Vagina (tissue), 2 donors: ENCODE data around the gene RGS6. TPM values are rescaled to one million over a fixed set of nuclear protein-coding genes. Genes with fewer than 3 reads are reported as not detected.

ENCODE experiments used
- DNase-seq, 2 donors: peaks; one replicate each; pipeline ENCODE4 v3.0.0-alpha.2; 2017; ENCODE audit errors: extremely low spot score in 2 of 2
- H3K27ac ChIP-seq: fragments of 200-600 bp; sonication (generic); one replicate; pipeline ENCODE4 v1.5.1; 2019
- H3K27me3 ChIP-seq: fragments of 200-600 bp; sonication (generic); one replicate; pipeline ENCODE4 v1.5.1; 2019
- H3K36me3 ChIP-seq, 2 donors: fragments of 200-600 bp; sonication (generic); one replicate each; pipeline ENCODE4 v1.5.1; 2017 to 2019
- H3K4me1 ChIP-seq: fragments of 200-600 bp; sonication (generic); one replicate; pipeline ENCODE4 v1.5.1; 2019
- H3K4me3 ChIP-seq, 2 donors: fragments of 200-600 bp; sonication (generic); 1 replicate in 1 of 2; 2 replicates in 1 of 2; pipeline ENCODE4 v1.5.1; 2016 to 2019
- H3K9me3 ChIP-seq: fragments of 200-600 bp; sonication (generic); one replicate; pipeline ENCODE4 v1.5.1; 2019
- CTCF ChIP-seq, 3 experiments: fragments of 450-650 bp in 2 of 3; fragments of 200-600 bp in 1 of 3; sonication (generic) in 1 of 3; IDR thresholded peaks; one replicate each; pipeline ENCODE4 v1.5.1; 2017 to 2019; ENCODE audit warnings: antibody characterized with exemption in 3 of 3, mild to moderate bottlenecking in 2 of 3, moderate library complexity in 2 of 3
- POLR2A ChIP-seq, 2 donors: fragments of 450-650 bp; IDR thresholded peaks; one replicate each; pipeline ENCODE4 v1.6.1; 2017; ENCODE audit warnings: antibody characterized with exemption in 2 of 2, mild to moderate bottlenecking in 2 of 2, moderate library complexity in 2 of 2
- POLR2AphosphoS5 ChIP-seq, 2 donors: sonication (generic); formaldehyde crosslinking; IDR thresholded peaks; one replicate each; pipeline ENCODE4 v1.9.0; 2017; ENCODE audit warnings: antibody characterized with exemption in 2 of 2, mild to moderate bottlenecking in 2 of 2, low read depth in 1 of 2; ENCODE audit not compliant: insufficient read depth in 1 of 2
- intact Hi-C: fragments of 100-400 bp; cut with DNase I; formaldehyde crosslinking; loops from one replicate; pipeline ENCODE4 v1.15.1; 2023
- total RNA-seq: library from RNA; depleted of rRNA; stranded (reverse); fragments of >200 nt; gene quantifications from one replicate; pipeline ENCODE4 v1.2.3, GENCODE V29; 2016

RGS6 gene
- total RNA-seq, 1 donor from 2014 or later: 2.0 TPM

- no peaks in the 10 kb centered on the region for H3K9me3 ChIP-seq
- H3K36me3 ChIP-seq: no peaks in the 10 kb centered on the region
- TF ChIP-seq POLR2AphosphoS5 (IDR thresholded peaks at IDR 0.05; ENCODE audit: insufficient read depth in 1 of 2, low read depth in 1 of 2) (no peak), CTCF (IDR thresholded peaks at IDR 0.05) (no peak), POLR2A (IDR thresholded peaks at IDR 0.05) (no peak)
- H3K4me3 ChIP-seq: no peak overlapping the region
- H3K27ac ChIP-seq: no peak overlapping the region
- H3K4me1 ChIP-seq: no peaks in the 10 kb centered on the region
- intact Hi-C loops: no loop called here
- no peaks in the 10 kb centered on the region for H3K27me3 ChIP-seq
- no peak for DNase-seq
These were observed 20.6 kb upstream of the RGS6 start for GRCh38 chr14:71911669-71912068.

- Histone ChIP-seq H3K27me3 (no peaks in the 10 kb centered on the region), H3K27ac (no peak overlapping the region), H3K4me3 (no peak overlapping the region), H3K36me3 (no peaks in the 10 kb centered on the region), H3K4me1 (no peaks in the 10 kb centered on the region), H3K9me3 (no peaks in the 10 kb centered on the region)
- intact Hi-C loops: no loop called here
- TF ChIP-seq POLR2A (IDR thresholded peaks at IDR 0.05): no peak
- TF ChIP-seq CTCF (IDR thresholded peaks at IDR 0.05): no peak
- no peak for TF ChIP-seq POLR2AphosphoS5 (IDR thresholded peaks at IDR 0.05; ENCODE audit: insufficient read depth in 1 of 2, low read depth in 1 of 2)
- DNase-seq: no peak
These were observed 18.9 kb upstream of the RGS6 start for GRCh38 chr14:71913342-71913741.

- H3K4me3 ChIP-seq: no peak overlapping the region
- no peak for TF ChIP-seq POLR2A (IDR thresholded peaks at IDR 0.05)
- intact Hi-C loops: no loop called here
- H3K4me1 ChIP-seq: no peaks in the 10 kb centered on the region
- H3K27me3 ChIP-seq: no peaks in the 10 kb centered on the region
- no peak overlapping the region for H3K27ac ChIP-seq
- DNase-seq: no peak
- H3K9me3 ChIP-seq: no peaks in the 10 kb centered on the region
- no peaks in the 10 kb centered on the region for H3K36me3 ChIP-seq
These were observed 13.3 kb upstream of the RGS6 start for GRCh38 chr14:71918955-71919354.

- intact Hi-C loops: no loop called here
- no peaks in the 10 kb centered on the region for H3K36me3 ChIP-seq
- H3K4me3 ChIP-seq: no peak overlapping the region
- H3K9me3 ChIP-seq: no peaks in the 10 kb centered on the region
- no peak for DNase-seq
- no peaks in the 10 kb centered on the region for H3K4me1 ChIP-seq
- H3K27ac ChIP-seq: no peak overlapping the region
- no peaks in the 10 kb centered on the region for H3K27me3 ChIP-seq
- TF ChIP-seq CTCF (IDR thresholded peaks at IDR 0.05) (no peak), POLR2AphosphoS5 (IDR thresholded peaks at IDR 0.05; ENCODE audit: insufficient read depth in 1 of 2, low read depth in 1 of 2) (no peak), POLR2A (IDR thresholded peaks at IDR 0.05) (no peak)
These were observed 8.7 kb upstream of the RGS6 start for GRCh38 chr14:71923513-71923912.

GRCh38 chr14:71931492-71932228, 569 bp upstream of the RGS6 start:
- intact Hi-C loops: no loop called here
- Histone ChIP-seq H3K4me3 (peak overlapping the region; percentile 22 to 33), H3K27ac (no peak overlapping the region), H3K27me3 (peaks cover 4% of the 10 kb centered on the region), H3K9me3 (no peaks in the 10 kb centered on the region), H3K36me3 (no peaks in the 10 kb centered on the region), H3K4me1 (peaks cover 5% of the 10 kb centered on the region)
- no peak for DNase-seq
- no peak for TF ChIP-seq CTCF (IDR thresholded peaks at IDR 0.05)
- TF ChIP-seq POLR2A (IDR thresholded peaks at IDR 0.05): no peak
- TF ChIP-seq POLR2AphosphoS5 (IDR thresholded peaks at IDR 0.05; ENCODE audit: insufficient read depth in 1 of 2, low read depth in 1 of 2): no peak
